Measurements from ENCODE around the gene HABP4.
A peak's percentile ranks its signal among the peaks of the same experiment; 100 is the strongest.

The HABP4 gene

DNA sequence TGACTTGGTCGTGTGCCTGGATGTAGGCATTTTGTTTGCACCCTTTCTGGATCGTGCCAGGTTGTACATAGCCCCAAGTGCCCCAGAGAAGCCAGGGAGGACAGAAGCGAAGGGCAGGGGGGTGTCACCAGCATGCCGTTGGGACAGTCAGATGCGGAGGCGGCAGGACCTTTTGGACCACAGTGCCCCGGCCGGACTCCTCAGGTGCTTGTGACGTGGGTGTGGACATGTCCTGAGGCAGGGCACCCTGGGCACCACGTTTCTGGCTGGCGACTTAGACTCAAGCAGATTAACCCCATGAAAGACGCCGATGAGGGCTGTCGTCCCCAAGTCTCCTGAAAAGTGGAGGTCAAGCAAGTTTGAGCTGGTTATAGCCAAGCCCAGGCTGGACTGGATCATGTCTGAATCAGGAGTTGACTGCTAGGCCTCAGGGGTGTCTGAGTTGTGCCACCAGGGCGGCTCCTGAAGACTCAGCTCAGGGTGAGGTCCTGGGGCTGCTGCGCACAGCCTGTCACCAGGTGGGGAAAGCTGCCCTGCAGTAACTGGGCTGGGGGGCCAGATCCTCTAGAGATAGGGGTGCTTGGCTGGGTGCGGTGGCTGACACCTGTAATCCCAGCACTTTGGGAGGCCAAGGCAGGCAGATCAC lies 42.0 kb downstream of the HABP4 start:
- no peak for TF ChIP-seq ZFX (IDR thresholded peaks at IDR 0.05)
- TF ChIP-seq, protein P1, sequence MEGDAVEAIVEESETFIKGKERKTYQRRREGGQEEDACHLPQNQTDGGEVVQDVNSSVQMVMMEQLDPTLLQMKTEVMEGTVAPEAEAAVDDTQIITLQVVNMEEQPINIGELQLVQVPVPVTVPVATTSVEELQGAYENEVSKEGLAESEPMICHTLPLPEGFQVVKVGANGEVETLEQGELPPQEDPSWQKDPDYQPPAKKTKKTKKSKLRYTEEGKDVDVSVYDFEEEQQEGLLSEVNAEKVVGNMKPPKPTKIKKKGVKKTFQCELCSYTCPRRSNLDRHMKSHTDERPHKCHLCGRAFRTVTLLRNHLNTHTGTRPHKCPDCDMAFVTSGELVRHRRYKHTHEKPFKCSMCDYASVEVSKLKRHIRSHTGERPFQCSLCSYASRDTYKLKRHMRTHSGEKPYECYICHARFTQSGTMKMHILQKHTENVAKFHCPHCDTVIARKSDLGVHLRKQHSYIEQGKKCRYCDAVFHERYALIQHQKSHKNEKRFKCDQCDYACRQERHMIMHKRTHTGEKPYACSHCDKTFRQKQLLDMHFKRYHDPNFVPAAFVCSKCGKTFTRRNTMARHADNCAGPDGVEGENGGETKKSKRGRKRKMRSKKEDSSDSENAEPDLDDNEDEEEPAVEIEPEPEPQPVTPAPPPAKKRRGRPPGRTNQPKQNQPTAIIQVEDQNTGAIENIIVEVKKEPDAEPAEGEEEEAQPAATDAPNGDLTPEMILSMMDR (conservative IDR thresholded peaks at IDR 0.05): no peak
- peak overlapping the region; percentile 63 for H3K27ac ChIP-seq

DNA sequence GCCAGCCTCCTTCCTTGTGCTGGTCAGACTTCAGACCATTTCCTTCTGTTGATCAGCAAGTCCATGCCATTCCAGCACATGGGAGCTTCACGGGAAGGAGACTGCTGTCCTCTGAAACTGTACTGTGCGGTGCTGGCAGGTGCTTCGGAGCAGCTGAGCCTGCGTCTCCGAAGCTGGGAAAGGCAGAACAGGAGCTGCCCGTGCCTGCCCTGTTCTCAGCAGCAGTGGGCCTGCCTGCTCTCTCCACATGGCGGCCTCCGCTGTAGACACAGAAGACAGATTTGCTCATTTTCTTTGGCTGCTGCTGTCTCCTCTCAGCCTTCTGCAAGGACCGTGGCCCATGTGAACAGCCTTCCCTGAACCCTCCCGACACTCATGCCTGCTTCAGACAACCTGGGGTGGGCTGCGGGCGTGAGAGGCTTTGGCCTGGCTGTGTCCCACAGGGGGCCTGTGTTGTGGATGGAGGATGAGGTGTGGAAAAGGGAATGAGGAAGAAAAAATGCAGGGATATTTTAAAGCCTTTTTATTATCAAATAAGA lies 43.1 kb downstream of the HABP4 start:
- no peak overlapping the region for H3K27ac ChIP-seq
- TF ChIP-seq, protein P1 (conservative IDR thresholded peaks at IDR 0.05): no peak
- no peak for TF ChIP-seq ZFX (IDR thresholded peaks at IDR 0.05)

DNA sequence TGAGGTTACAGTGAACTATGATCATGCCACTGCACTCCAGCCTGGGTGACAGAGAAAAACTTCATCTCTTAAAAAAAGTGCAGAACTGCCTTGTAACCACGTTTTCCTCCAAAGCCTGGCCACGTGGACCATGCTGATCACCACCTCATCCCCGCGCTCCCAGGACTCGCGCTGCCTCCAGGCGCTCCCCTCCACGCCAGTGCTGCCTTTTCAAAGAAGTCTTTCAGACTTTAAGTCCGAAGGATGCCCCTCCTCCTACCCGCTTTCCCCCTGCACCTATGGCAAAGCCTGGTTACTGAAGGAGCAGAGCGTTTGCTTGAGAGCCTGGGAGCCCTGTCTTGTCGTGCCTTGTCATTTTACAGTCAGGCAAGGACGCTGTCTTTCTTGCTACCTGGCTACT lies 43.8 kb downstream of the HABP4 start:
- no peak overlapping the region for H3K27ac ChIP-seq
- TF ChIP-seq, protein P1 (conservative IDR thresholded peaks at IDR 0.05): no peak
- TF ChIP-seq ZFX (IDR thresholded peaks at IDR 0.05): no peak

DNA sequence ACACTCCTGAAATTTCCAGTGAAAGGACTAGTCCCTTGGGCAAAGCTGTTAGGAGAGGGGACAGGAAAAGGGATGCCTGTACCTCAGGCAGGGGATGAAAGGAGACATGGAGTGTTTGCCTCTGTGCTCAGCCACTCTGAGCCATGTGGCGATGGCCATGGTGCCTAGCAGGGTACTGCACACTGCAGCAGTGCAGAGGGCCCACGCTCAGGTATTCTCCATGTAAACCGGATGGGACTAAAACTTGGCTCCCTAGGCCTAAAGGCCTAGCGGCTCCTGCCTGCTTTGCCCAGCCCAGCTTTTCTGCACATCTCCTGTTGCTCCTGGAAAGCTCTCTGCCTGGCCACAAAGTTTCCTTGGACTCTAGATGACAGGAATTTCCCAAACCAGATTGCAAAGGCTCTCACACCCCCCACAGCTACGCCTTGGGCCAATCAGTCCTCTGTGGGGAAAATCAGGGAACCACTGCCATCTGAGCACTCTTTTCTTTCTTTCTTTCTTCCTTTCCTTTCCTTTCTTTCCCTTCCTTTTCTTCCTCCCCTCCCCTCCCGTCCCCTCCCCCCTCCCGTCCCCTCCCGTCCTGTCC lies 44.3 kb downstream of the HABP4 start:
- H3K27ac ChIP-seq: no peak overlapping the region
- TF ChIP-seq ZFX (IDR thresholded peaks at IDR 0.05): no peak
- TF ChIP-seq, protein P1 (conservative IDR thresholded peaks at IDR 0.05): no peak

DNA sequence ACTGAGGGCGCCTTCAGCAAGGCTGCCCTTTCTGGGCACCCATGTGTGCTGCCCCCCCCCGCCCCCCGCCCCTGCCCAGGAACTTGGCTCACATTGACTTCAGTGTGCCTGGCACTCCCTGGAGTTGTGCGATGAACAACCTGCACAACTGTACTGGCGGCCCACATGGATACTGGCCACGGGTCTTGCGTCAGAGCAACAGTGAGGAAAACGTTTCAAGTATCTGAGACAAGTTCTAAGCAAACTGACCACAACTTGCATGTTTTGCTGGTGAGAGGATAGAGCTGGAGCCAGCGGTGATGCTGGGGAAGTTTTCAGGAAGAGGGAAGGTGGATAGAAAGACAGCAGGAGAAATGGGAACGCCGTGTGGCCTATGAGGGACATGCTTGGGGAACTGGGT lies 45.4 kb downstream of the HABP4 start:
- H3K27ac ChIP-seq: no peak overlapping the region
- no peak for TF ChIP-seq ZFX (IDR thresholded peaks at IDR 0.05)
- TF ChIP-seq, protein P1 (conservative IDR thresholded peaks at IDR 0.05): no peak

DNA sequence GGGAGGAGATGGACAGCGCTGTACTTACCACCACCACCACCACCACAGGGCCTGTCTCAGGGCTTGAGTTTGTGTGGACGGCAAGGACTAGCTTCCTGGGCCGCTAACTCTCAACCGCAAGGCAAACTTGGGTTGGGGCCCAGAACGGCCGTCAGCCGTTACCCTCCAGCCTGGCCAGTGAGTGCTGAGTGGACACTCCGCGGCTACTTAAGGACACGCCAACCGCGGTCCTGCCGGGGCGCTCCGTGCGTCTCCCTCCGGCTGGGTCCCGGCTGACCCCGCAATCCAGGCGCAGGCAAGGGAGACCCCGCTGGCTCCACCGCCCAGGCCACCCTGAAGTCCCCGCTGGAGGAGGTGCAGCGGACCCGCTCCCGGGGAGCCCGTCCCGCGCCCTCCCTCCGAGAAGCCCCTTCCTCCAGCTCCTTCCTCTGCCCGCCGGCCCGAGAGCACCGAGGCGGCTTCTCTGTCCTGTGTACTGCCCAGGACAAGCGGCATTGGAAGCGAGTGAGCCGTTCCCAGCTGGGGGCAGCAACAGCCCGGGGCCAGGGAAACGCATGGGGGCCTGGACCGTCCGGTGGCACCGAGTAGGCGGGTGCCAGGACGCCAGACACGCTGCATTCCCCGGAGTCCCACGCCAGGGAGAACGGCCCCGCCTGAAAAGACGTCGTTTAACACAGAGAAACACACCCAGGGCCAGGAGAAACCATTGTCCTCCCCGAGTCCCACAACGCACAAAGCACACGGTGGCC lies 46.6 kb downstream of the HABP4 start:
- TF ChIP-seq ZFX (IDR thresholded peaks at IDR 0.05): no peak
- TF ChIP-seq, protein P1 (conservative IDR thresholded peaks at IDR 0.05): no peak
- H3K27ac ChIP-seq: no peak overlapping the region

DNA sequence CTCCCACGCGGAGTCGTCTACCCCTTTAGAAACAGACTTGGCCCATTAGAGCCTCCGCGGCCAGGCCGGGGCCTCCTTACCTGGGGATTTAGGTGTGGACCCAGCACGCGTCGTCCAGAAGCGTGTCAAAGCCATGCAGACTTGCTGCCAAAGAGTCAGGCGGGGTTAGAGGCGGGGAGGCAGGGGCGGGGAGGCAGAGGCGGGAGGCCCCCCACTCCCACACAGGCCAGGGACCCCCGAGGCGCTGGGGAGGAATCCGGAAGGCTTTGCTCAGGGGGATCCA lies 47.1 kb downstream of the HABP4 start:
- no peak overlapping the region for H3K27ac ChIP-seq
- TF ChIP-seq, protein P1 (conservative IDR thresholded peaks at IDR 0.05): no peak
- no peak for TF ChIP-seq ZFX (IDR thresholded peaks at IDR 0.05)

Measured in C4-2B (cell line).